ENCODE results near the gene CELF6.
"Not testable (repeated sequence)": the region's sequence is repeated elsewhere in the genome, so short reads cannot be mapped to it uniquely, and the experiment has no call there.

Gene CELF6

GRCh38 chr15:72315706-72316370, 4.1 kb downstream of the CELF6 start:
- DNase-seq (ENCODE audit: low read depth), result no peak

GRCh38 chr15:72313881-72314280, 6.1 kb downstream of the CELF6 start:
- DNase-seq (ENCODE audit: low read depth), result no peak

- DNase-seq (ENCODE audit: low read depth), result no peak
Observed at GRCh38 chr15:72313448-72313840, 6.5 kb downstream of the CELF6 start.

- peak; percentile 78 for DNase-seq (ENCODE audit: low read depth)
Observed at GRCh38 chr15:72312605-72313447, 7.1 kb downstream of the CELF6 start.

GRCh38 chr15:72307026-72307425, 12.9 kb downstream of the CELF6 start:
- no peak for DNase-seq (ENCODE audit: low read depth)

GRCh38 chr15:72306211-72306785, 13.7 kb downstream of the CELF6 start:
- DNase-seq (ENCODE audit: low read depth), result peak; percentile 68

- DNase-seq (ENCODE audit: low read depth), result no peak
Observed at GRCh38 chr15:72304596-72304995, 15.4 kb downstream of the CELF6 start.

GRCh38 chr15:72302955-72303354, 17.0 kb downstream of the CELF6 start:
- DNase-seq (ENCODE audit: low read depth), result no peak

GRCh38 chr15:72289597-72290325, 30.2 kb downstream of the CELF6 start:
- no peak for DNase-seq (ENCODE audit: low read depth)

GRCh38 chr15:72288796-72289596, 31.0 kb downstream of the CELF6 start:
- DNase-seq (ENCODE audit: low read depth), result no peak

GRCh38 chr15:72285927-72286516, 33.9 kb downstream of the CELF6 start:
- DNase-seq (ENCODE audit: low read depth), result peak; percentile 24

GRCh38 chr15:72285402-72285801, 34.6 kb downstream of the CELF6 start:
- DNase-seq (ENCODE audit: low read depth), result no peak

GRCh38 chr15:72284781-72285180, 35.2 kb downstream of the CELF6 start:
- no peak for DNase-seq (ENCODE audit: low read depth)

- no peak for DNase-seq (ENCODE audit: low read depth)
Observed at GRCh38 chr15:72281713-72282112, 38.2 kb downstream of the CELF6 start.

GRCh38 chr15:72280751-72281150, 39.2 kb downstream of the CELF6 start:
- DNase-seq (ENCODE audit: low read depth), result no peak

- no peak for DNase-seq (ENCODE audit: low read depth)
Observed at GRCh38 chr15:72278737-72279136, 41.2 kb downstream of the CELF6 start.

GRCh38 chr15:72276326-72276700, 43.6 kb downstream of the CELF6 start:
- no peak for DNase-seq (ENCODE audit: low read depth)

GRCh38 chr15:72275635-72276325, 44.2 kb downstream of the CELF6 start:
- DNase-seq (ENCODE audit: low read depth), result not testable (repeated sequence)

GRCh38 chr15:72272997-72273352, 47.0 kb downstream of the CELF6 start:
- no peak for DNase-seq (ENCODE audit: low read depth)

GRCh38 chr15:72272213-72272996, 47.6 kb downstream of the CELF6 start, which contains the start of gene PARP6:
PARP6 (minus strand) TSS chr15:72272554; CDS start chr15:72267477, 5,077 bp downstream.
- peak; percentile 99 for DNase-seq (ENCODE audit: low read depth)
